ENCODE measurements around the gene COX6A2. TPM values are rescaled to one million over a fixed set of nuclear protein-coding genes. Genes with fewer than 3 reads are reported as not detected.

The COX6A2 gene
- total and polyA plus RNA-seq, 2 experiments from 2014 or later: 6.0 TPM; not detected in 1

DNA sequence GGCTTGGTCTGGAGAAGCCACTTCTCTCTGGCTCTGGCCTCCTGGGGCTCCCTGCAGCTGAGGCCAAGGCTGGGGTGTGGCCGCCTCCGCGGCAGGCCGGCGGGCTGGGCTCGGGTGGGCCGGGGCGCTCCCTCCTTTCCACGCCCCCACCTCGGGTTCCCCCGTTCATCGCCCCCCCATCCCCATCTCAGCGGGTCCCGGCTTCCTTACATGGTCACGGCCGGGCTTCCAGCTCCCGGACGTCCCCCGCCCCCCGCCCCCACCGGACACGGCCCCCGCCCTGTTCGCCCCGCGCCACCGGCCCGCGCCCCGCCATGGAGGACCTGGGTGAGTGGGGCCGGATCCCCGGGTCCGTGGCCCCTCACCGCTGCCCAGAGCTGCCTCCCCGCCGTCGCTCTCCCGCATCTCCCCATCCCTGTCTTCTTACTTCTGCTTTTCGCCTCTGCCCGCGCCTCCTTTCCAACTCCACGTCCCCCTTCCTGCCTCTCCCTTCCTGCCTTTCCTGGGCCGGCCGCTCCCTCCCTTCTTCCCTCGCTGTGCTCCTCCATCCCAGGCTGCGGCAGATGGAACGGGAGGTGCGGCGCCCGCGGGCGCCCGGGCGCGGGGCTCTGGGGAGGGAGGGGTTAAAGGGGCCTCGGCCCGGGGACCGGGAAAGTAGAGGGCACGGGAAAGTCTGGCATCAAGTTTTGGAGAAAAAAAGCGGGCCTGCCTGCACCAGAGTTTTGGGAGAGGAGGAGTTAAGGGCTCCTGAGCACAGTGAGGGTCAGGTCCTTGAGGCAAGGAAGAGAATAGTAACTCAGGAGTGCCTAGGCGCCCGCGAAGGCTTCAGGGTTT lies 43.9 kb upstream of the COX6A2 start, which contains the start of gene TGFB1I1 (continued):
- no peak for TF ChIP-seq STAT1 (IDR thresholded peaks at IDR 0.05; ENCODE audit: unreplicated experiment)

DNA sequence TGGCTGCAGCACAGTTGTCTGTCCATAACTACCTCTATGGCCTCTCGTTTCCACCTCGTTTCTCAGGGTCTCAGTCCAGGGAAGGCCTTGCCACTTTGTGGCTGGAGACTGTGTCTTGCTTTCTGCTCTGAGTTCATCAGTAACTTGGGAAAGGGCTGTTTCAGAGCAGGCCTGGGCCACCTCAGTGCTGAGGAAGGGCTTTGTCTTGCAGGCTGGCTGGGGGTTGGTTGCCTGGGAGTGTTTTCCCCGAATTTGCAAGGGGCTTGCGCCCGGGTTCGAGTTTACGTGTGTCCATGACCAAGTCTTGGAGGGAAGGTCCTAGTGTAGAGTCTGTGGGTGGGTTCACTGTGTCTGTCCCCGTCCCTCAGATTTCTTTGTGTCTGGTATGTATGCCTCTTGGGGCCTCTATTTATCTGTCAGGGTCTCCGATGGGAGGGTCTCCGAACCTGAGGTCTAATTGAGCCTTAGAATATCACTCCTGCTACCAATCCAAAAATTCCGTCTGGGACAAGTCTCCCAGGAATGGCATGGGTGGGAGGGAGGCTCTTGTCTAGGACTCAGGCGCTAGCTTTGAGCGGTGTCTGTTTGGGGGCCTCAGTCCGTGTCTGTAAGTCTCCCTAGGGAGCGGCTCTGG lies 43.2 kb upstream of the COX6A2 start:
- peak overlapping the region; percentile 90 for H3K4me3 ChIP-seq
- no peak overlapping the region for H3K27ac ChIP-seq (ENCODE audit: low read depth)
- ATAC-seq: no peak
- Mint-ChIP-seq H3K27ac (no peak overlapping the region), H3K9me3 (peaks cover 6% of the 10 kb centered on the region), H3K4me3 (peak overlapping the region; percentile 64), H3K4me1 (peaks cover 9% of the 10 kb centered on the region; the same call in 2 of the 3 replicates), H3K27me3 (ENCODE audit: insufficient read depth, low read depth, poor library complexity) (peaks cover 48% of the 10 kb centered on the region), H3K36me3 (ENCODE audit: low read depth) (peaks cover 16% of the 10 kb centered on the region)
- H3K36me3 ChIP-seq (ENCODE audit: insufficient read depth): no peaks in the 10 kb centered on the region
- no peaks in the 10 kb centered on the region; the same call in 1 of the 2 replicates for H4K20me1 ChIP-seq (replicated peaks; ENCODE audit: insufficient read depth)
- no peaks in the 10 kb centered on the region for H3K79me2 ChIP-seq (replicated peaks; ENCODE audit: insufficient read depth)
- H3K4me2 ChIP-seq: peak overlapping the region; percentile 87
- H3F3A ChIP-seq (replicated peaks; ENCODE audit: low read depth): no peaks in the 10 kb centered on the region
- peaks cover 7% of the 10 kb centered on the region; the same call in 1 of the 2 replicates for H3K4me1 ChIP-seq (ENCODE audit: insufficient read depth)
- H3K9me2 ChIP-seq (ENCODE audit: insufficient read depth): no peaks in the 10 kb centered on the region
- H2AFZ ChIP-seq: peak overlapping the region; percentile 78
- H3K27me3 ChIP-seq (ENCODE audit: insufficient read depth): peaks cover 56% of the 10 kb centered on the region
- peak; percentile 48 for DNase-seq (ENCODE audit: low spot score)
- TF ChIP-seq CREB1 (CRISPR knock-in tag; IDR thresholded peaks at IDR 0.05; ENCODE audit: low read depth) (no peak), EZH2phosphoT487 (IDR thresholded peaks at IDR 0.05; ENCODE audit: unreplicated experiment) (no peak), ZNF114 (CRISPR knock-in tag; IDR thresholded peaks at IDR 0.05) (no peak), EZH2 (IDR thresholded peaks at IDR 0.05; ENCODE audit: low read depth, unreplicated experiment) (no peak), ZNF331 (CRISPR knock-in tag; IDR thresholded peaks at IDR 0.05; ENCODE audit: low read depth) (no peak), NANOG (IDR thresholded peaks at IDR 0.05; ENCODE audit: borderline replicate concordance) (no peak), JUNB (IDR thresholded peaks at IDR 0.05; ENCODE audit: unreplicated experiment) (no peak)
- TF ChIP-seq, protein P1, sequence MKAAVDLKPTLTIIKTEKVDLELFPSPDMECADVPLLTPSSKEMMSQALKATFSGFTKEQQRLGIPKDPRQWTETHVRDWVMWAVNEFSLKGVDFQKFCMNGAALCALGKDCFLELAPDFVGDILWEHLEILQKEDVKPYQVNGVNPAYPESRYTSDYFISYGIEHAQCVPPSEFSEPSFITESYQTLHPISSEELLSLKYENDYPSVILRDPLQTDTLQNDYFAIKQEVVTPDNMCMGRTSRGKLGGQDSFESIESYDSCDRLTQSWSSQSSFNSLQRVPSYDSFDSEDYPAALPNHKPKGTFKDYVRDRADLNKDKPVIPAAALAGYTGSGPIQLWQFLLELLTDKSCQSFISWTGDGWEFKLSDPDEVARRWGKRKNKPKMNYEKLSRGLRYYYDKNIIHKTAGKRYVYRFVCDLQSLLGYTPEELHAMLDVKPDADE (IDR thresholded peaks at IDR 0.05): no peak
- TF ChIP-seq, protein P2, sequence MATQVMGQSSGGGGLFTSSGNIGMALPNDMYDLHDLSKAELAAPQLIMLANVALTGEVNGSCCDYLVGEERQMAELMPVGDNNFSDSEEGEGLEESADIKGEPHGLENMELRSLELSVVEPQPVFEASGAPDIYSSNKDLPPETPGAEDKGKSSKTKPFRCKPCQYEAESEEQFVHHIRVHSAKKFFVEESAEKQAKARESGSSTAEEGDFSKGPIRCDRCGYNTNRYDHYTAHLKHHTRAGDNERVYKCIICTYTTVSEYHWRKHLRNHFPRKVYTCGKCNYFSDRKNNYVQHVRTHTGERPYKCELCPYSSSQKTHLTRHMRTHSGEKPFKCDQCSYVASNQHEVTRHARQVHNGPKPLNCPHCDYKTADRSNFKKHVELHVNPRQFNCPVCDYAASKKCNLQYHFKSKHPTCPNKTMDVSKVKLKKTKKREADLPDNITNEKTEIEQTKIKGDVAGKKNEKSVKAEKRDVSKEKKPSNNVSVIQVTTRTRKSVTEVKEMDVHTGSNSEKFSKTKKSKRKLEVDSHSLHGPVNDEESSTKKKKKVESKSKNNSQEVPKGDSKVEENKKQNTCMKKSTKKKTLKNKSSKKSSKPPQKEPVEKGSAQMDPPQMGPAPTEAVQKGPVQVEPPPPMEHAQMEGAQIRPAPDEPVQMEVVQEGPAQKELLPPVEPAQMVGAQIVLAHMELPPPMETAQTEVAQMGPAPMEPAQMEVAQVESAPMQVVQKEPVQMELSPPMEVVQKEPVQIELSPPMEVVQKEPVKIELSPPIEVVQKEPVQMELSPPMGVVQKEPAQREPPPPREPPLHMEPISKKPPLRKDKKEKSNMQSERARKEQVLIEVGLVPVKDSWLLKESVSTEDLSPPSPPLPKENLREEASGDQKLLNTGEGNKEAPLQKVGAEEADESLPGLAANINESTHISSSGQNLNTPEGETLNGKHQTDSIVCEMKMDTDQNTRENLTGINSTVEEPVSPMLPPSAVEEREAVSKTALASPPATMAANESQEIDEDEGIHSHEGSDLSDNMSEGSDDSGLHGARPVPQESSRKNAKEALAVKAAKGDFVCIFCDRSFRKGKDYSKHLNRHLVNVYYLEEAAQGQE (IDR thresholded peaks at IDR 0.05; ENCODE audit: unreplicated experiment): no peak
- TF ChIP-seq, protein P3, sequence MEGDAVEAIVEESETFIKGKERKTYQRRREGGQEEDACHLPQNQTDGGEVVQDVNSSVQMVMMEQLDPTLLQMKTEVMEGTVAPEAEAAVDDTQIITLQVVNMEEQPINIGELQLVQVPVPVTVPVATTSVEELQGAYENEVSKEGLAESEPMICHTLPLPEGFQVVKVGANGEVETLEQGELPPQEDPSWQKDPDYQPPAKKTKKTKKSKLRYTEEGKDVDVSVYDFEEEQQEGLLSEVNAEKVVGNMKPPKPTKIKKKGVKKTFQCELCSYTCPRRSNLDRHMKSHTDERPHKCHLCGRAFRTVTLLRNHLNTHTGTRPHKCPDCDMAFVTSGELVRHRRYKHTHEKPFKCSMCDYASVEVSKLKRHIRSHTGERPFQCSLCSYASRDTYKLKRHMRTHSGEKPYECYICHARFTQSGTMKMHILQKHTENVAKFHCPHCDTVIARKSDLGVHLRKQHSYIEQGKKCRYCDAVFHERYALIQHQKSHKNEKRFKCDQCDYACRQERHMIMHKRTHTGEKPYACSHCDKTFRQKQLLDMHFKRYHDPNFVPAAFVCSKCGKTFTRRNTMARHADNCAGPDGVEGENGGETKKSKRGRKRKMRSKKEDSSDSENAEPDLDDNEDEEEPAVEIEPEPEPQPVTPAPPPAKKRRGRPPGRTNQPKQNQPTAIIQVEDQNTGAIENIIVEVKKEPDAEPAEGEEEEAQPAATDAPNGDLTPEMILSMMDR (conservative IDR thresholded peaks at IDR 0.05; ENCODE audit: low read depth in 2 of 2): no peak

Measured in GM23338 (cell line).